Osteoblast (primary cell): Measurements from ENCODE around the gene DYSF. TPM values are rescaled to one million over a fixed set of nuclear protein-coding genes. Genes with fewer than 3 reads are reported as not detected.

Source experiments
- DNase-seq: peaks from one replicate; pipeline ENCODE4 v3.0.0; 2011; ENCODE audit warnings: low spot score, mixed read lengths; ENCODE audit not compliant: insufficient read length; ENCODE audit errors: missing footprints
- H2AFZ ChIP-seq: 2 replicates; pipeline ENCODE4 v1.6.0; 2011; ENCODE audit warnings: mild to moderate bottlenecking, low read length
- H3K27ac ChIP-seq: 2 replicates; pipeline ENCODE4 v1.5.1; 2011; ENCODE audit warnings: mild to moderate bottlenecking, low read depth, low read length, moderate library complexity
- H3K27me3 ChIP-seq: 2 replicates; pipeline ENCODE4 v1.6.0; 2012; ENCODE audit warnings: mild to moderate bottlenecking, control low read depth, inconsistent platforms, low read length, moderate library complexity; ENCODE audit not compliant: insufficient read depth
- H3K36me3 ChIP-seq: 2 replicates; pipeline ENCODE4 v1.5.1; 2011; ENCODE audit warnings: mild to moderate bottlenecking, low read length, control low read depth, moderate library complexity; ENCODE audit not compliant: insufficient read depth
- H3K4me1 ChIP-seq: 2 replicates; pipeline ENCODE4 v1.5.1; 2011; ENCODE audit warnings: mild to moderate bottlenecking, low read length, control low read depth, moderate library complexity; ENCODE audit not compliant: insufficient read depth
- H3K4me2 ChIP-seq: 2 replicates; pipeline ENCODE4 v1.6.0; 2011; ENCODE audit warnings: mild to moderate bottlenecking, low read length; ENCODE audit not compliant: insufficient read depth
- H3K4me3 ChIP-seq: fragments of 200-600 bp; sonication (generic); 3 replicates; pipeline ENCODE4 v1.5.1; 2012; ENCODE audit warnings: mild to moderate bottlenecking, low read length, inconsistent platforms; ENCODE audit not compliant: insufficient read depth
- H3K79me2 ChIP-seq: 2 replicates; pipeline ENCODE4 v1.6.0; 2012; ENCODE audit warnings: mild to moderate bottlenecking, low read length, control low read depth, inconsistent platforms; ENCODE audit not compliant: insufficient read depth
- H3K9me3 ChIP-seq: 2 replicates; pipeline ENCODE4 v1.5.1; 2011; ENCODE audit warnings: low read depth, low read length, control low read depth
- H4K20me1 ChIP-seq: 2 replicates; pipeline ENCODE4 v1.6.0; 2012; ENCODE audit warnings: mild to moderate bottlenecking, low read length, control low read depth; ENCODE audit not compliant: insufficient read depth
- CTCF ChIP-seq: IDR thresholded peaks from 2 replicates; pipeline ENCODE4 v1.5.1; 2011; ENCODE audit warnings: mild to moderate bottlenecking, low read depth, low read length, moderate library complexity; ENCODE audit errors: extremely low read depth
- total RNA-seq: library from RNA; depleted of rRNA; stranded (reverse); fragments of >200 nt; gene quantifications from 2 replicates; pipeline ENCODE4 v1.2.3, GENCODE V29; 2012

Gene DYSF
- total RNA-seq, 1 donor, result 4.3 TPM

- no peak overlapping the region for H2AFZ ChIP-seq
- H3K79me2 ChIP-seq, result no peaks in the 10 kb centered on the region
- H3K27me3 ChIP-seq, result peaks cover 15% of the 10 kb centered on the region
- no peak for TF ChIP-seq CTCF
- H3K4me3 ChIP-seq, result no peak overlapping the region
- no peaks in the 10 kb centered on the region for H4K20me1 ChIP-seq
- no peak overlapping the region for H3K4me2 ChIP-seq
- no peaks in the 10 kb centered on the region for H3K36me3 ChIP-seq
- no peaks in the 10 kb centered on the region for H3K9me3 ChIP-seq
- peaks cover 11% of the 10 kb centered on the region for H3K4me1 ChIP-seq
- no peak for DNase-seq
- no peak overlapping the region for H3K27ac ChIP-seq
These were observed 6.7 kb downstream of the DYSF start for GRCh38 chr2:71460056-71460455.

- Histone ChIP-seq H3K27ac (no peak overlapping the region), H2AFZ (no peak overlapping the region), H3K9me3 (no peaks in the 10 kb centered on the region), H3K4me3 (no peak overlapping the region), H3K27me3 (peaks cover 22% of the 10 kb centered on the region), H3K36me3 (no peaks in the 10 kb centered on the region), H3K4me1 (peaks cover 11% of the 10 kb centered on the region), H4K20me1 (no peaks in the 10 kb centered on the region), H3K79me2 (no peaks in the 10 kb centered on the region), H3K4me2 (no peak overlapping the region)
- DNase-seq, result peak; percentile 93
- peak; percentile 74 for TF ChIP-seq CTCF
These were observed 7.4 kb downstream of the DYSF start for GRCh38 chr2:71460595-71461303.

- H3K79me2 ChIP-seq, result no peaks in the 10 kb centered on the region
- peaks cover 11% of the 10 kb centered on the region for H3K4me1 ChIP-seq
- H3K4me2 ChIP-seq, result no peak overlapping the region
- no peaks in the 10 kb centered on the region for H4K20me1 ChIP-seq
- no peak for TF ChIP-seq CTCF
- no peak for DNase-seq
- no peak overlapping the region for H3K4me3 ChIP-seq
- H3K27me3 ChIP-seq, result peaks cover 28% of the 10 kb centered on the region
- H2AFZ ChIP-seq, result no peak overlapping the region
- H3K27ac ChIP-seq, result no peak overlapping the region
- H3K36me3 ChIP-seq, result no peaks in the 10 kb centered on the region
- no peaks in the 10 kb centered on the region for H3K9me3 ChIP-seq
These were observed 7.9 kb downstream of the DYSF start for GRCh38 chr2:71461304-71461671.

GRCh38 chr2:71462056-71462605 is 8.8 kb downstream of the DYSF start:
- H3K36me3 ChIP-seq, result no peaks in the 10 kb centered on the region

More at GRCh38 chr2:71462056-71462605, 8.8 kb downstream of the DYSF start:
- H3K4me2 ChIP-seq, result no peak overlapping the region
- H2AFZ ChIP-seq, result no peak overlapping the region
- peaks cover 10% of the 10 kb centered on the region for H3K4me1 ChIP-seq
- DNase-seq, result no peak
- no peak overlapping the region for H3K27ac ChIP-seq
- no peak overlapping the region for H3K4me3 ChIP-seq
- no peak for TF ChIP-seq CTCF
- H3K27me3 ChIP-seq, result peaks cover 30% of the 10 kb centered on the region
- H3K79me2 ChIP-seq, result no peaks in the 10 kb centered on the region
- H3K9me3 ChIP-seq, result no peaks in the 10 kb centered on the region
- no peaks in the 10 kb centered on the region for H4K20me1 ChIP-seq
